Activated naive CD4-positive, alpha-beta T cell treated with anti-CD3 and anti-CD28 coated beads for 36 hours (primary cell): ENCODE data around the gene TOX4. TPM values are rescaled to one million over a fixed set of nuclear protein-coding genes. Genes with fewer than 3 reads are reported as not detected.

Experiments used
- CTCF ChIA-PET: fragments of 350-600 bp; sonication (Branson Sonifier 250); formaldehyde crosslinking; loops from one replicate; lab custom pipeline; 2021; ENCODE audit warnings: antibody characterized with exemption; lab: Charles Lee
- DNase-seq: peaks from one replicate; pipeline ENCODE4 v3.0.0-alpha.2; 2020
- H3K27ac Mint-ChIP-seq: one replicate; pipeline ENCODE4 v1.8.0; 2021; ENCODE audit warnings: mild to moderate bottlenecking, mixed read lengths
- H3K27me3 Mint-ChIP-seq: one replicate; pipeline ENCODE4 v1.8.0; 2021; ENCODE audit warnings: low read depth, mixed read lengths
- H3K36me3 Mint-ChIP-seq: one replicate; pipeline ENCODE4 v1.8.0; 2021; ENCODE audit warnings: low read depth, mixed read lengths
- H3K4me1 Mint-ChIP-seq: one replicate; pipeline ENCODE4 v1.8.0; 2021; ENCODE audit warnings: low read depth, mixed read lengths
- H3K4me3 Mint-ChIP-seq: one replicate; pipeline ENCODE4 v1.8.0; 2021; ENCODE audit warnings: mild to moderate bottlenecking, moderate library complexity, mixed read lengths
- H3K9me3 Mint-ChIP-seq: one replicate; pipeline ENCODE4 v1.8.0; 2021; ENCODE audit warnings: mixed read lengths
- intact Hi-C: fragments of 100-400 bp; cut with micrococcal nuclease; formaldehyde crosslinking; loops from one replicate; pipeline ENCODE4 v1.15.1; 2023
- total RNA-seq, 2 experiments: library from RNA; stranded (reverse); gene quantifications; one replicate each; pipeline ENCODE4 v1.2.3, GENCODE V29; 2021

Gene TOX4
- total RNA-seq, 2 experiments from 2014 or later: 57.4 to 58.6 TPM

DNA sequence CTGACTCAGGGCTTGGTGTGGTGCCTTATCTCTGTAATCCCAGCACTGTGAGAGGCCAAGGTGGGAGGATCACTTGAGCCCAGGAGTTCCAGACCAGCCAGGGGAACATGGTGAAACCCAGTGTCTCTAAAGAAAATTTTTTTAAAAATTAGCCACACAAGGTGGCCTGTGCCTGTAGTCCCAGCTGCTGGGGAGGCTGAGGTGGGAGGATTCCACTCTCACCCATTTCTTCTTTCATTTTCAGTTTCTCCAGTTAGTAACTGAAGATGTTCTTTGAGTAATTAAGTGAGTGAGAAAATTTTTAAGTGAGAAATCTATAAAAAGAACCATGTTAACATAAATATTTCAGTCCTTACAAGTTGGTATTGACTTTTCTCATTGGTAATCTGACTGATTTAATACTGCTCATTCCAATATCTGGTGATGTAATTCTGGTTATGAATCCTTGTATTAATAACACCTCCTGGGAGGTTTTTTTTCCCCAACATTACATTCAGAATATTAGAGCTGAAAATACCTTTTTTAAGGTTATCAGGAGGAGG lies 28.1 kb downstream of the TOX4 start:
- no peaks in the 10 kb centered on the region for H3K9me3 Mint-ChIP-seq
- CTCF ChIA-PET: interaction anchor here (0.7 to 1.1 kb wide), 3 partner anchors 8 to 68 kb away, joined by 3 to 4 read pairs (median 3); no protein-coding TSS in a partner anchor
- intact Hi-C loops: loop anchor here (1.0 kb wide), 1 partner anchor 91 kb away; no protein-coding TSS in a partner anchor
- DNase-seq: peak; percentile 47
- H3K4me3 Mint-ChIP-seq: no peak overlapping the region
- peak overlapping the region; percentile 82 for H3K27ac Mint-ChIP-seq
- H3K27me3 Mint-ChIP-seq: no peaks in the 10 kb centered on the region
- H3K36me3 Mint-ChIP-seq: peaks cover 31% of the 10 kb centered on the region
- H3K4me1 Mint-ChIP-seq: peaks cover 41% of the 10 kb centered on the region

DNA sequence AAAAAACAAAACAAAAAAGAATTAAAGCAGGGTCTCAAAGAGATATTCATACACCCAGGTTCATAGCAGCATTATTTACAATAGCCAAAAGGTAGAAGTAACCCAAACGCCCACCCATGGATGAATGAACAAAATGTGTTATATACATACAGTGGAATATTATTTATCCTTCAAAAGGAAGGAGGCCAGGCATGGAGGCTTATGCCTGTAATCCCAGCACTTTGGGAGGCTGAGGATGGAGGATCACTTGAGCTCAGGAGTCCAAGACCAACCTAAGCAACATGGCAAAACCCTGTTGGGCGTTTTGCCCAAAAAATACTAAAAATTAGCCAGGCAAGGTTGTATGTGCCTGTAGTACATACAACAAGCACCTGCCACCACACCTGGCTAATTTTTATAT lies 29.6 kb downstream of the TOX4 start:
- H3K36me3 Mint-ChIP-seq: peaks cover 25% of the 10 kb centered on the region
- intact Hi-C loops: no loop called here
- CTCF ChIA-PET: interaction anchor here (1.0 kb wide), 1 partner anchor 8 kb away, joined by 4 read pairs; no protein-coding TSS in a partner anchor
- peaks cover 39% of the 10 kb centered on the region for H3K4me1 Mint-ChIP-seq
- no peak overlapping the region for H3K4me3 Mint-ChIP-seq
- no peak overlapping the region for H3K27ac Mint-ChIP-seq
- H3K27me3 Mint-ChIP-seq: no peaks in the 10 kb centered on the region
- no peaks in the 10 kb centered on the region for H3K9me3 Mint-ChIP-seq
- no peak for DNase-seq

DNA sequence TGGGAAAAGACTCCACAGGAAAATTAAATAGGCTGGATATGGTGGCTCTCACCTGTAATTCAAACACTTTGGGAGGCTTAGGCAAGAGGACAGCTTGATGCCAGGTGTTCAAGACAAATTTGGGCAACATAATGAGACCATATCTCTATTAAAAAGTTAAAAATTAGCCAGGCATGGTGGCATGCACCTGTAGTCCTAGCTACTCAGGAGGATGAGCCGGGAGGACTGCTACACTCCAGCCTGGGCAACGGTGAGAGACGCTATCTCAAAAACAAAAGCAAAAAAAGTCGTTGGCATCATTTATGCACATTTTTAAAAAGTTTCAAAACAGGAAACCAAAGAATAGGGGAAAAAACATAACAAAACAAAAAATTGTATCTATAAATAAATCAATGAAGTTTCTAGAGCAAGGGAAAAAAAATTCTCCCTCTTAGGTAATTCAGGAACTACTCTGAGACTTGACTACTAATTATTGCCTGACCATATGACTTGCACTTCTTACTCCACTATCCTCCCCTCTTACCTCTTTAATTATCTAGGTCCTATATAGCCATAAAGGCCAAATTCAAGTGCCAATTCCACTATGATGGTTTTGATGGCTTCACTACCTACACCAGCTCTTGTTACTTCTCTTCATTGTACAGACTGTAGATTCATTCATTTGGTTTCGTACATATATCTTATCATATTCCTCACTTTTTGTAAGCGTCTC lies 32.6 kb downstream of the TOX4 start:
- no peak for DNase-seq
- Mint-ChIP-seq H3K36me3 (peaks cover 21% of the 10 kb centered on the region), H3K4me3 (peak overlapping the region; percentile 96), H3K9me3 (no peaks in the 10 kb centered on the region), H3K4me1 (peaks cover 41% of the 10 kb centered on the region), H3K27me3 (no peaks in the 10 kb centered on the region), H3K27ac (peak overlapping the region; percentile 96)
- CTCF ChIA-PET: interaction anchor here (0.5 to 6.5 kb wide), 2 partner anchors 10 to 13 kb away, joined by 3 to 44 read pairs; no protein-coding TSS in a partner anchor
- intact Hi-C loops: loop anchor here (2.0 to 10.0 kb wide), 2 partner anchors 95 to 1255 kb away; partner anchors contain the start of gene OXA1L

DNA sequence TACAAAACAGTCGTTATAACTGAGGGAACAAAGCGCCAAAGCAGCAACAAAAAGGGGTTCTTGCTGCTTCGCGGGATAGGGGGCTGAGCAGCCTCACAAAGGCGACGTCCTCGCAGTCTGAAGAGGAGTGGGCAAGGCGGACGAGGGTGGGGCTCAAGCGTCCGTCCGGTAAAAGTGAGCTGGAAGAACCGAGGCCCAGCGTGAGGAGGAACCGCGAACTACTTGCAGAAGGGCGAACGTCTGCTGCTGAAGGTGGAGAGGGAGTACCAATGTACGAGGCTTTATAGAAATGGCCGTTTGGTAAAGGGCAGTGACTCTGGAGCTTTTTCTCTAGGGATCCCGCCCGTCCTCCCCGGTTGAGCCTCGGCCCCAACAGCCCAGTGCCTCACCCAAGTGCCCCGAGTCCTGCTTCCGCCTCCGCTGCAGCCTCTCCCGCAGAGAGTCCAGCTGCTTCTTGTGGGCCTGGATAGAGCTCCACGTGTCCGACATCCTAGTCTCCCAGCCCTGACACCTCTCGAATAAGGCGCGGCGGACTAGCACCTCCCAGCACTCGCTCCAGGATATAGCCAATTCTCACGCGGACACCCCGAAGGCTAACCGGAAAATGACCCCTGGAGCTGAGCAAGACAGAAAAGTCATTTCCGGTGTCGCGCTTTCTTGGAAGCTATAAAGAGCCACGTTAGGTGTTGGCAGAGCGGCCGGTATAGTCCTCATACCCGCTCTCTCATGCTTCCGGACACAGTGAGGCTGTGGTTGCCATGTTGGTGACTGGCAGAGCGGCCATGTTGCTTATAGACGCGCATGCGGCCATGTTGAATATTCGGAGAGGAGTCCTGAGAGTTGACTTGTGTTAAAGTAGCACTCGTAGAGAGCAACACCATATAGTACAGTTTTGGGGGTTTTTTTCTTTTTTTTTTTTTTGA lies 34.0 kb downstream of the TOX4 start, which contains the start of gene METTL3:
METTL3 (minus strand) TSS at position 606 of the 923 bp plus-strand sequence; CDS start at position 489, 117 bp downstream.
- Mint-ChIP-seq H3K4me1 (peaks cover 30% of the 10 kb centered on the region), H3K36me3 (peaks cover 21% of the 10 kb centered on the region), H3K4me3 (peak within 1 kb of the TSS; percentile 96), H3K27me3 (no peaks in the 10 kb centered on the region), H3K9me3 (no peaks in the 10 kb centered on the region), H3K27ac (peak within 1 kb of the TSS; percentile 96)
- DNase-seq: peak; percentile 96
- intact Hi-C loops: loop anchor here (1.0 to 10.0 kb wide), 11 partner anchors 15 to 1254 kb away; partner anchors contain the start of genes CHD8, HNRNPC, OXA1L and SALL2
- CTCF ChIA-PET: interaction anchor here (0.8 to 6.5 kb wide), 6 partner anchors 11 to 55 kb away, joined by 3 to 44 read pairs (median 6); partner anchors contain the start of genes CHD8, RAB2B and SALL2

DNA sequence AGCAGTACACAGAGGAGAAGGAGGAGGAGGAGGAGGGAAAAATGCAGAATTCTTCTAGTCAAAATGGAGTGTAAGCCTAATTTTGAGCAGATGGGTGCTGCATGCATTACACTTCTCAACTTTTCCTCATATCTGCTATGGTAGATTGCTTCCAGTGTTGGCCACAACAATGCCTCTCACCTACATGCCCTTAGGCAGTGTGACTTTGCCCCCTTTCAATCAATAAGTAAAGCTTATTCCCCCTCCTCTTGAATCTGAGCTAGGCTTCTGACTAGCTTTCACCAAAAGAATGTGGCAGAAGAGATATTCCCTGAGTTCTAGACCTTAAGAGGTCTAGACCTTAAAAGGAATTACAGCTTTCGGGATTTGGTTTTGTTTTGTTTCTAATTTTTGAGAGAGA lies 37.3 kb downstream of the TOX4 start:
- H3K9me3 Mint-ChIP-seq: no peaks in the 10 kb centered on the region
- CTCF ChIA-PET: interaction anchor here (0.9 to 6.5 kb wide), 3 partner anchors 12 to 45 kb away, joined by 3 to 44 read pairs (median 5); partner anchors contain the start of gene SALL2
- no peak for DNase-seq
- intact Hi-C loops: loop anchor here (10.0 kb wide), 1 partner anchor 1250 kb away; the partner anchor contains the start of gene OXA1L
- no peaks in the 10 kb centered on the region for H3K27me3 Mint-ChIP-seq
- no peak overlapping the region for H3K27ac Mint-ChIP-seq
- no peak overlapping the region for H3K4me3 Mint-ChIP-seq
- peaks cover 14% of the 10 kb centered on the region for H3K4me1 Mint-ChIP-seq
- H3K36me3 Mint-ChIP-seq: peaks cover 7% of the 10 kb centered on the region

DNA sequence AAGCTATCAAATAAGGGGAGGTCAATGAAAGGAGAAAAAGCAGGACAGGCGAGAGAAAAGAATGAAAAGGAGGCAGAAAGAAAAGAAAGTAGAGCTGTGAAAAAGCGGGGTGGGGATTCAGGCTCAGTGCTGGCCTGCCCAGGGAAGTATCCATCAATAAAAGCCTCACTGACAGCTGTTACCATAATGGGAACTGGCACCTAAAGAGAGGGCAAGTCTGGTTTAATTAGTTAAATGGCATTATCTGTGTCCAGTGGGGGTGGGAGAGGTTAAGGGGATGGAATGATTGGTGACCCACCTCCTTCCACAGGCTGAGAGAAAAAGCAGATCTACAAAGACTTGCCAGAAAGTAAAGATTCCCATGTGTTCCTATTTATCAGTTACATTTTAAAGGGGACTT lies 41.7 kb downstream of the TOX4 start:
- intact Hi-C loops: loop anchor here (10.0 kb wide), 1 partner anchor 1246 kb away; the partner anchor contains the start of gene OXA1L
- H3K4me1 Mint-ChIP-seq: no peaks in the 10 kb centered on the region
- H3K9me3 Mint-ChIP-seq: no peaks in the 10 kb centered on the region
- H3K4me3 Mint-ChIP-seq: no peak overlapping the region
- H3K27ac Mint-ChIP-seq: no peak overlapping the region
- no peaks in the 10 kb centered on the region for H3K27me3 Mint-ChIP-seq
- no peak for DNase-seq
- CTCF ChIA-PET: interaction anchor here (1.0 kb wide), 1 partner anchor 20 kb away, joined by 3 read pairs; no protein-coding TSS in a partner anchor
- no peaks in the 10 kb centered on the region for H3K36me3 Mint-ChIP-seq

DNA sequence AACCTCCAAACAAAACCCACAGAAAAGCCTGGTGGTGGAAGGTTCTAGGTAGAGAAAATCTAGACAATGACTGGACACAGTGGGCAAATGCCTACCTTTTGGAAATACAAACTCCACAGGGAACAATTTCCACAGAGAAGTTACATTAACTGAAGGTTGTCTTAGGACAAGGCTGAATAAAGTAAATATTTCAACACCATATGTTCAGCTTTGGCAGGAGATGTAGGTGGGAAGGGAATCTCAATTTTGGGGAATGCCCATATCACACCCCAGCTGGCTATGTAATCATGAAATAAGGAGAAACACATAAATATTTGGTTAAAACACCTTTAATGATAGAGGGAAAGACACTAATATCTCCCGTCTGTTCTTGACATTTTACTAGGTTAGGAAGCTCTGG lies 43.8 kb downstream of the TOX4 start:
- H3K4me1 Mint-ChIP-seq: peaks cover 3% of the 10 kb centered on the region
- intact Hi-C loops: no loop called here
- no peak overlapping the region for H3K4me3 Mint-ChIP-seq
- no peaks in the 10 kb centered on the region for H3K36me3 Mint-ChIP-seq
- no peaks in the 10 kb centered on the region for H3K9me3 Mint-ChIP-seq
- H3K27ac Mint-ChIP-seq: no peak overlapping the region
- DNase-seq: no peak
- CTCF ChIA-PET: interaction anchor here (2.2 kb wide), 1 partner anchor 21 kb away, joined by 8 read pairs; no protein-coding TSS in a partner anchor
- H3K27me3 Mint-ChIP-seq: no peaks in the 10 kb centered on the region

DNA sequence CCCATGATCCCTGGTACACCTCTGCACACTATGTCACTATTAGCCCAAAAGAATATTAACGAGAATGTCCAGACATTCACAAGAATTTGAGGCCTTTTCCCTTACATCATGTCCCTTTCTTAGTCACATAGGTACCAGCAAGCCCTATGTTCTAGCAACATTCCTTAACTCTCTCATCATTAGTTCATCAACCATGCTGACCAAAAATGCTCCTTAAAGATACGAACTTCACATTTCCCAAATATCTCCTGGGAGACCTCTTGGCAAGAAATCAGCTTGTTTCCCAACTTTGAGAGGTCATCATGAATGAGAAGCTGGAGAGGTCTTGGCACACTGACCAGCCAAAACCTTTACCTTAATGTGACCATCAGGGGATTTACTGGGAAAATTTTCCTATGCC lies 44.5 kb downstream of the TOX4 start:
- Mint-ChIP-seq H3K4me1 (peaks cover 3% of the 10 kb centered on the region), H3K27me3 (no peaks in the 10 kb centered on the region), H3K9me3 (no peaks in the 10 kb centered on the region), H3K36me3 (no peaks in the 10 kb centered on the region), H3K27ac (no peak overlapping the region), H3K4me3 (no peak overlapping the region)
- DNase-seq: no peak
- CTCF ChIA-PET: interaction anchor here (1.5 to 2.2 kb wide), 2 partner anchors 22 to 23 kb away, joined by 6 to 8 read pairs; no protein-coding TSS in a partner anchor
- intact Hi-C loops: no loop called here

DNA sequence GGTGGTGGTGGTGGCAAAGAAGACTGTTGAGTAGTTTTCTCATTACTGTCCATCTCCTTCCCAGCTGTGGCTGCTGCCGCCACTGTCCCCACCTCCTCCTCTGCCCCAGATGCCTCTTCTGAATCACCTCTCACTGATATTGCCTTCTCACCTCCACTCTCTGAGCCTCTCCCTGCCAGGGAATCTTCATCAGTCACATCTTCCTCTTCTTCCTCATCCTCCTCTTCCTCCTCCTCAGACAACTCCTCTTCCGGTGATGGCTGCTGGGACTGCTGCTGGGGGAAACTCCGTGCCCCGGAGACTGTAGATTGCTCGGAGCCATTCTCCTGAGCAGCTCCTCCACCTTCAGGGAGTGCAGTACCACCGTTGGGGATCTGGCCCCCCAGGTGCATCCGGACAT lies 46.2 kb downstream of the TOX4 start:
- Mint-ChIP-seq H3K36me3 (no peaks in the 10 kb centered on the region), H3K9me3 (no peaks in the 10 kb centered on the region), H3K4me1 (peaks cover 9% of the 10 kb centered on the region), H3K27me3 (no peaks in the 10 kb centered on the region), H3K27ac (no peak overlapping the region), H3K4me3 (no peak overlapping the region)
- intact Hi-C loops: no loop called here
- CTCF ChIA-PET: interaction anchor here (2.2 to 5.0 kb wide), 2 partner anchors 24 to 25 kb away, joined by 8 to 26 read pairs; no protein-coding TSS in a partner anchor
- no peak for DNase-seq

DNA sequence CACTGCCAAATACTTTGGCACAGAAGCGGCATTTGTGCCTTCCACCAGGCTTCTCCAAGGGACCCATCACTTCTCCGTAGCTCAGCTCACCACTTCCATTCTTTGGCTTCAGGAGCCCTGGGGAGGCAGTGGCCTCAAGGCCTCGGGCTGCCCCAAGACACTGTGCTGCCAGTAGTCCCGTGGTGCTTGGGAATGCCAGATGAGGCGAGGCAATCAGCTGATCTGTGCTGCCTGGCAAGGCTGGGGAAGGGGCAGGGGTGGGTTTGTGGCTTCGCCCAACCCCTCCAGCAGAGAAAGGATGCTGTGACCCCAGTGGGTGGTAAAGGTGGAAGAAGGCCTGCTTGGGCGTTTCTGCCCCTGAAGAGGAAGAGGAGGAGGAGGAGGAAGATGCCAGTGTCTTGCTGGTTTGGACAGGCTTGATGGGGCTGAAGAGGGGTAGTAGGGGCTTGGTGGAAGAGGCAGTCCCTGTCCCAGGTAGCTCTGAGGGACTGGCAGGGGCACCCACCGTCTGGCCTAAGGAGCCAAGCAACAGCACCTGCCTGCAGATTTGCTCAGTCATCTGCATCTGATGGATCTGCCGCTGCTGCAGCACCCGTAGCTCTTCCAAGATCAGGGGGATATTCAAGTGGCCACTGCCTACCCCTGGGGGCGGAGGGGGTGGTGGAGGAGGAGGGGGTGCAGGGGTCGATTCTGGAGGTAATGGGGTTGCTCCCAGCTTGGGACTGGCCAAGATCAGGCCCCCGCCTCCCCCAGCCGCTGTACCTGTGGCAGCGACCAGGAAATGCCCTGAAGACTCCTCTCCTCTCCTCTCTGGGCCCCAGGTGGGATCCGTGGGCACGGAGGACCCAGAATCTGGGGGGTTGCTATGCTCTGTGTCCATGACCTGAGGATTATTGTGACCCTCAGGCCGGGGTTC lies 47.8 kb downstream of the TOX4 start:
- Mint-ChIP-seq H3K27ac (no peak overlapping the region), H3K4me1 (peaks cover 9% of the 10 kb centered on the region), H3K9me3 (no peaks in the 10 kb centered on the region), H3K4me3 (peak overlapping the region; percentile 79), H3K27me3 (no peaks in the 10 kb centered on the region), H3K36me3 (no peaks in the 10 kb centered on the region)
- CTCF ChIA-PET: interaction anchor here (5.0 kb wide), 1 partner anchor 26 kb away, joined by 26 read pairs; no protein-coding TSS in a partner anchor
- no peak for DNase-seq
- intact Hi-C loops: no loop called here
